HepG2 (cell line): ENCODE results near the gene AMELY.

ENCODE experiments used
- RFX5 ChIP-seq: IDR thresholded peaks from 2 replicates; pipeline ENCODE4 v1.6.1; 2011; ENCODE audit warnings: low read depth, low read length, improper control_type of control experiment
- SALL2 ChIP-seq: sonication (generic); formaldehyde crosslinking; IDR thresholded peaks from 2 replicates; pipeline ENCODE4 v1.8.1; 2023; ENCODE audit warnings: mild to moderate bottlenecking, missing genetic modification reagents, inconsistent platforms
- SIX1 ChIP-seq: sonication (generic); formaldehyde crosslinking; IDR thresholded peaks from 2 replicates; pipeline ENCODE4 v1.4.0; 2020; ENCODE audit warnings: missing genetic modification reagents, borderline replicate concordance
- ZMYM4 ChIP-seq: sonication (generic); formaldehyde crosslinking; IDR thresholded peaks from 2 replicates; pipeline ENCODE4 v1.8.1; 2023; ENCODE audit warnings: mild to moderate bottlenecking, missing genetic modification reagents
- ZNF232 ChIP-seq: sonication (generic); formaldehyde crosslinking; IDR thresholded peaks from 2 replicates; pipeline ENCODE4 v1.4.0; 2020; ENCODE audit warnings: missing genetic modification reagents, borderline replicate concordance
- TF ChIP-seq, protein P1 (sequence below): sonication (generic); formaldehyde crosslinking; IDR thresholded peaks from 2 replicates; pipeline ENCODE4 v1.5.0; 2020; ENCODE audit warnings: mild to moderate bottlenecking, missing genetic modification reagents, moderate library complexity

DNA sequence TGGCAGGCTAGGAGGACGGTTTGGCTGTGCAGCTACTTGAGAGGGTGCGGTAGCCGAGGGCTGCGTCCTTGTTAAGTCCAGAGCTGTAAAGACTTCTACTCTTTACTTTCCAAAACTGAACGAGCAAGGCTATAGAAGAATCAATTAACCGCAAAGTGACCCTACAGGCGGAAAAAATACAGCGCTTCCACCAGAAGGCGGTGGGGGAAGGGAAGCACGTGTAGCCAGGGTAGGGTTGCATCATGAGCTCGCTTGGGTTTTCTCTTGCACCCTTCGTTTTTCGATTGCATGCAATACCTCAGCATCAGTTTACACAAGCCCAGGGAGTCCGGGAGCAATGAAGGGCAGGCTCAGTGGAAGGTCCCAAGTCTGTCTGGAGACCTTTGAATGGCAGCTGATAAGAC lies 2.4 kb downstream of the AMELY start:
- no peak for TF ChIP-seq RFX5
- no peak for TF ChIP-seq ZNF232
- TF ChIP-seq ZMYM4 = 0 out of 2 replicates have a peak, but pooled peaks have one; percentile 36
- no peak for TF ChIP-seq SALL2 (CRISPR knock-in tag)
- no peak for TF ChIP-seq SIX1 (CRISPR knock-in tag)
- TF ChIP-seq, protein P1, sequence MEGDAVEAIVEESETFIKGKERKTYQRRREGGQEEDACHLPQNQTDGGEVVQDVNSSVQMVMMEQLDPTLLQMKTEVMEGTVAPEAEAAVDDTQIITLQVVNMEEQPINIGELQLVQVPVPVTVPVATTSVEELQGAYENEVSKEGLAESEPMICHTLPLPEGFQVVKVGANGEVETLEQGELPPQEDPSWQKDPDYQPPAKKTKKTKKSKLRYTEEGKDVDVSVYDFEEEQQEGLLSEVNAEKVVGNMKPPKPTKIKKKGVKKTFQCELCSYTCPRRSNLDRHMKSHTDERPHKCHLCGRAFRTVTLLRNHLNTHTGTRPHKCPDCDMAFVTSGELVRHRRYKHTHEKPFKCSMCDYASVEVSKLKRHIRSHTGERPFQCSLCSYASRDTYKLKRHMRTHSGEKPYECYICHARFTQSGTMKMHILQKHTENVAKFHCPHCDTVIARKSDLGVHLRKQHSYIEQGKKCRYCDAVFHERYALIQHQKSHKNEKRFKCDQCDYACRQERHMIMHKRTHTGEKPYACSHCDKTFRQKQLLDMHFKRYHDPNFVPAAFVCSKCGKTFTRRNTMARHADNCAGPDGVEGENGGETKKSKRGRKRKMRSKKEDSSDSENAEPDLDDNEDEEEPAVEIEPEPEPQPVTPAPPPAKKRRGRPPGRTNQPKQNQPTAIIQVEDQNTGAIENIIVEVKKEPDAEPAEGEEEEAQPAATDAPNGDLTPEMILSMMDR (CRISPR knock-in tag) = no peak
